Activated T-cell treated with anti-CD3 and anti-CD28 coated beads, Interleukin-2, amount 50 U/mL, for 4 hours (primary cell): ENCODE results near the gene MKX. TPM values are rescaled to one million over a fixed set of nuclear protein-coding genes. Genes with fewer than 3 reads are reported as not detected.

Experiments used
- ATAC-seq, 2 donors: fragments of 200-7000 bp; cut with Tn5 transposase; one replicate each; pipeline ENCODE4 v1.10.0; 2021
- DNase-seq: peaks from one replicate; pipeline ENCODE4 v3.0.0-alpha.2; 2020
- H3K27me3 Mint-ChIP-seq: one replicate; pipeline ENCODE4 v1.8.0; 2021; ENCODE audit warnings: low read depth, mixed read lengths
- H3K36me3 Mint-ChIP-seq: one replicate; pipeline ENCODE4 v1.8.0; 2022; ENCODE audit warnings: mixed read lengths; ENCODE audit not compliant: insufficient read depth
- H3K4me1 Mint-ChIP-seq: one replicate; pipeline ENCODE4 v1.8.0; 2021; ENCODE audit warnings: low read depth, mixed read lengths
- H3K4me3 Mint-ChIP-seq: one replicate; pipeline ENCODE4 v1.8.0; 2021; ENCODE audit warnings: mild to moderate bottlenecking, moderate library complexity, mixed read lengths
- H3K9me3 Mint-ChIP-seq: one replicate; pipeline ENCODE4 v1.8.0; 2021; ENCODE audit warnings: mixed read lengths
- total RNA-seq, 3 donors: library from RNA; stranded (reverse); gene quantifications; one replicate each; pipeline ENCODE4 v1.2.1, GENCODE V29; 2021

MKX gene
- total RNA-seq, 3 donors from 2014 or later, result 0.37 to 0.95 (median 0.38) TPM

- ATAC-seq (no peak), DNase-seq (no peak)
- Mint-ChIP-seq H3K27me3 (peaks cover 60% of the 10 kb centered on the region), H3K9me3 (no peaks in the 10 kb centered on the region), H3K4me3 (peak overlapping the region; percentile 62), H3K36me3 (no peaks in the 10 kb centered on the region), H3K4me1 (peaks cover 36% of the 10 kb centered on the region)
Observed at GRCh38 chr10:27746397-27747095, 927 bp upstream of the MKX start.

- ATAC-seq, result no peak
- Mint-ChIP-seq H3K4me3 (peak overlapping the region; percentile 81), H3K36me3 (no peaks in the 10 kb centered on the region), H3K27me3 (peaks cover 60% of the 10 kb centered on the region), H3K9me3 (no peaks in the 10 kb centered on the region), H3K4me1 (peaks cover 40% of the 10 kb centered on the region)
- DNase-seq, result peak; percentile 8
Observed at GRCh38 chr10:27744802-27745731, 552 bp downstream of the MKX start.

DNA sequence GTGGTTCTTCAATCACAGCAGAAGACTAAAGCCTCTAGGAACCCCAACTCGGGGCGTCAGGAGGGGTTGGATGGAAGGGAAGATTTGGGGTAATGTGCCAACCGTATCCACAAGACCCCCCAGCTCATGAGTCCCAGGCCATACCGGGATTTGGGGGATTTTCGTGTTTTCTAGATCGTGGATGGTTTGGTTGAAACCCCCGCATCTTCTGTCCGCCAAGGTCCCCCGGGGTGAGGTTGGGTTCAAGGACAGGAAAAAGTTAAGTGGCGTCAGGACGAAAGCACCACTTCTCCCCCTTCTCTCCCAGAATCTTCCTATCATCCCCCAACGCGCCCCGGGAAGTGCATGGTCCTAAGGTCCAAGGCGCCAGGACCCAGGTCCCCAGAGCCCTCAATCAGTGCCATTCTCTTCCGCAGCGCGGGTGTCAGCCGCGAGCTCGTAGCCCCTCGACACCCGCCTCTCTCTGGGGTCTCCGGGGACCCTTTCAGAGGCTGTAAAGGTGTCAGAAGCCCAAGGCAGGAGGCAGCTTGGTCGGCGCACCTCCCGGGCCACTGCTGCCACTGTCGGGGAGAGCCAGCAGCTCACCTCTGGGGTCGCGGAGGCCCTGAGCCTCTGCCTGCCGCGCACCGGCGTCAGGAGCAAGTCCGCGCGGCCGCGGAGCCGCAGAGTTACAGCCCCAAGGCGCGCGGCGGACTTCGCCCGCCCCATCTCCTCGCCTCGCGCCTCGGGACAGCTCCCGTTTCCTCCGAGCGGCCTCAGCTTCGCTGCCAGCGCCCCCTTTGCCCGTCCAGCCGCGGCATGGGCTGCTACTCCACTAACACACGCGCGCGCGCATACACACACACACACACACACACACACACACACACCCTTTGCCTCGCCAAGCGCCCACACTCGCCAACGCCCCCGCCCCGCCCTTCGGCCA is 1.5 kb downstream of the MKX start:
- Mint-ChIP-seq H3K36me3 (no peaks in the 10 kb centered on the region), H3K27me3 (peaks cover 58% of the 10 kb centered on the region), H3K4me1 (peaks cover 40% of the 10 kb centered on the region), H3K9me3 (no peaks in the 10 kb centered on the region), H3K4me3 (peak overlapping the region; percentile 81)
- DNase-seq, result peak; percentile 7
- peak in 1 of 2 donors; percentile 0 for ATAC-seq

GRCh38 chr10:27743012-27743876 is 2.4 kb downstream of the MKX start:
- Mint-ChIP-seq H3K4me3 (peak overlapping the region; percentile 81), H3K9me3 (no peaks in the 10 kb centered on the region), H3K27me3 (peaks cover 54% of the 10 kb centered on the region), H3K36me3 (no peaks in the 10 kb centered on the region), H3K4me1 (peaks cover 40% of the 10 kb centered on the region)
- DNase-seq, result peak; percentile 17
- ATAC-seq, result peak in 1 of 2 donors; percentile 23

DNA sequence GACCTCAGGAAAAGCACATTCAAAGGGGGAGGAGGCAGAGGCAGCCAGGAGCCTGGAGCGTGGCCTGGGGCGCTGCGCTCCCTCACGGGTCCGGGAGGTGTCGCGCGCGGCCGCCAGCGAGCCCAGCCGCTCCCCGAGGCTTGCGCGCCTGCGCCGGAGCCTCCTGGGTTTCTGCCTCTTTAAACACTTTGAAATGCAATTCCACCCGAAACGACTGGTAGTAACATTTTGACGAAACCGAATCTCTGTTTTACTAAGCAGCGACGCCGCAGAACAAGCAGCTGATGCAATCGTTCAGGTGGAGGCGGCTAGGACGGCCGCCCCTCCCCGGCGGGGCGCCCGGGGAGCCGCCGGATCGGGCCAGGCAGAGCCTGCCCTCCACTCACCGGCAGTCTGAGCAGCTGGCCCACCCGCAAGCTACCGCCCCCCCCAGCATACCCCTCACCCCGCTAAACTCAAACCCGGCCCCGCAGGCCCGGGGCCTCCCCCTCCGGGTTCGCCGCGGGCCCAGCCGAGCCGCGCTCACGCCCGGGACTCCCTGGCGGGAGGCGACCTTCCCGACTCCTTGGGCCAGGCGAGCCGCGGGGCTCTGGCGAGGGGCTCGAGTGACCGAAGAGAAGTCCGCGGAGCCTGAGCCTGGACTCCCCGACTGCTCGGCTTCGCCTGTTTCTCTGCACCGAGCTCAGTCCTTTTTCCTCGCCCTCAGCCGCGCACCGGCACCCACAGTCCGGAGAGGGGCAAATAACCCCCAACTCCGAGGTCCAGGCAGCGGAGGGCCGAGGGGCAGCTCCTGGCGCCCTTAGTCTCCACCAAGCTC is 3.2 kb downstream of the MKX start:
- ATAC-seq (peak; percentile 86 to 89), DNase-seq (peak; percentile 75)
- peaks cover 40% of the 10 kb centered on the region for H3K4me1 Mint-ChIP-seq
- peaks cover 57% of the 10 kb centered on the region for H3K27me3 Mint-ChIP-seq
- H3K4me3 Mint-ChIP-seq, result peak overlapping the region; percentile 81
- H3K36me3 Mint-ChIP-seq, result no peaks in the 10 kb centered on the region
- H3K9me3 Mint-ChIP-seq, result no peaks in the 10 kb centered on the region

DNA sequence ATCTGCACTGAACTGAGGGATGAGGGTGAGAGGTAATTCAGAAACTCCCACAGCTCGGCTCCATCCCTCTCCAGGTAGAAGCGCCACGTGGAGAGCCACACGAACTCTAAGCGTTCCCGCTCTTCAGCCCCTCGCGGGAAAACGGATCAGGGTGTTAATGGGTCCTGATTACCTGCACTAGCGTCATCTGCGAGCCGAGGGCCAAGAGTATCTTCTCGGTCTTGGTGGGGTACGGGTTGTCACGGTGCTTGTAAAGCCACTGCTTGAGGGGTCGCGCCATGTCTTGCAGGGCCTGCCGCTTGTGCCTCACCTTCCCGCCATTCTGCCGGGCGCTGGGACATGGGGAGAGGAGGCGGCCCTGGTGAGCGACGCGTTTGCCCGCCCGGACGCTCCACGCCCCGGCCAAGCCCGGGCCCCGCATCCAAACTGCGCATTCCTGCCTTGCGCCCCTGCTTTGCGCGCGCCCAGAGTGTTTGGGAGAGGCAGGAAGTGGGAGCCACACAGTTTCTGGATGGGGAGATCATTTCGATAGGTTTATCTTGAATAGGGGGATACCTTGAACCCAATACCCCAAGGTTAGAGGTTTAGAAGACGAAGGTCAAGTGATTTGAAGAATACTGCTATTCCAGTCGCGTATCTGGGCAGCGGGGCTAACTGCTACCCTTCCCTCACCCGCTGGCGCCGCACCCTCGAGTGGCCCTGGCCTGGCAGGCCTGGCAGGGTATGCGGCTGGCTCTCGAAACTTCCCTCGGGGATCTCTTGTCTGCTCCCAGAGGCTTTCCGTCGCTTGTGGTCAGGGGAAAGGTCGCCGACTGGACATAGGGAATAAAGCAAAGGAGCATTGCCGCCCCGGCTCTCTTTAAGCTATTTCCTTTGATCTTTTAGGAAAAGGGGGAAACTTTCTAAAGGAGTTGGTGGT is 4.2 kb downstream of the MKX start:
- DNase-seq, result no peak
- Mint-ChIP-seq H3K36me3 (no peaks in the 10 kb centered on the region), H3K27me3 (peaks cover 55% of the 10 kb centered on the region), H3K4me3 (peak overlapping the region; percentile 64), H3K4me1 (peaks cover 33% of the 10 kb centered on the region), H3K9me3 (no peaks in the 10 kb centered on the region)
- ATAC-seq, result no peak

DNA sequence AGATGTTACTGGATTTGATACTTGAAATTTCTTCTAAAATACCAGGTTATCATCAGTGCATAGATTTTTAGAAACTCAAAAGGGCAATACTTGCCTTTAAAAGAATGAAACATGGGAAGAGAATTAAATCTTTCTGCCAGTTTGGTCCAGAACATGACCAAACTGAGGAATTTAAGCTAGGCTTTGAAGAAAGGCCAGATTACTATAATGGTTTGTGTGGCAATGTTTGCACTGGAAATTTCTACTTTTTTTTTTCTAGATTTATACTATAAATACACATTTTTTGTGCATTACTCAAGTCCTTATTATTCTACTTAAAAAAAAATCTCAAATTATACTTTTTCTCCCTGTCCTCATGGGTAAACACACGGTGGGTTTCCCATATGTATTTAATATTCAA is 9.2 kb downstream of the MKX start:
- no peaks in the 10 kb centered on the region for H3K36me3 Mint-ChIP-seq
- DNase-seq (no peak), ATAC-seq (no peak)
- H3K9me3 Mint-ChIP-seq, result no peaks in the 10 kb centered on the region
- peaks cover 36% of the 10 kb centered on the region for H3K27me3 Mint-ChIP-seq
- no peak overlapping the region for H3K4me3 Mint-ChIP-seq
- peaks cover 3% of the 10 kb centered on the region for H3K4me1 Mint-ChIP-seq

GRCh38 chr10:27730041-27730440 is 15.6 kb downstream of the MKX start:
- DNase-seq (no peak), ATAC-seq (no peak)
- Mint-ChIP-seq H3K27me3 (peaks cover 20% of the 10 kb centered on the region), H3K4me3 (no peak overlapping the region), H3K4me1 (no peaks in the 10 kb centered on the region), H3K36me3 (no peaks in the 10 kb centered on the region), H3K9me3 (no peaks in the 10 kb centered on the region)

DNA sequence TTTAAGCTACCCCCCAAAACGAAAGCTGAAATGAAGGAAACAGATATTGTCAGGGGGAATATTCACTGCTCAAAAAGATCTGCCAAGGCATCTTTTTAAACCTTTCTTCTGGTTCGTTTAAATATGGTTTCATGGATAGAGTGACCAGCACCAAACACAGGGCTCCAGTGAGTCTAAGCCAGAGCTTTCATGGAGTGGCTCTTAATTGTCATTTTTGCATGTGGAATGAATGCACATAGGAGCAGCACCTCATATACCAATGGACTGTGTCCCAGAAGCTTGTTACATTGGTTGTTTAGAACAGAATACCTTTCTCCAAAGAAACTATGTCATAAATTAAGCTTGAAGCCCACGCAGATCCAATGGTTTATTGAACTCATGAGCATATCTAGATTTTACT is 17.3 kb downstream of the MKX start:
- Mint-ChIP-seq H3K4me3 (no peak overlapping the region), H3K9me3 (no peaks in the 10 kb centered on the region), H3K27me3 (peaks cover 19% of the 10 kb centered on the region), H3K4me1 (no peaks in the 10 kb centered on the region), H3K36me3 (no peaks in the 10 kb centered on the region)
- no peak for ATAC-seq
- DNase-seq, result no peak

DNA sequence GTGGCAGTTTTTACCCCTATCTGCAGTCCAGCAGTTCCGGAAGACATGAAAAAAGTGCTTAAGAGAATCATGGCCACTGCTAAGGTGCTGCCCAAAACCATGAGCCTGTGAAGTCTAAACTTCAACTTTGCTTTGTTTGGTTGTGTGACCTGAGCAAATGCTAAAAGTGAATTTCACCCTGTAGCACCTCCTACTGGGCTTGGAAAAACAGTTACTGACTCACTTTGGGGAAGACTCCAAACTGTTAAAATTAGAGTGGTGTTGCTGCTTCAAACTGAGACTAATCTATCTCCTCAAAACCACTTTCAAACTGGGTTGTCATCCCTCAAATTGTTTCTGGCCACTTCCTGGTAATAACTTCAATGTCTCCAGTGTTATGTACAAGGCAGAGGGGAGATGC is 21.3 kb downstream of the MKX start:
- Mint-ChIP-seq H3K4me3 (no peak overlapping the region), H3K27me3 (peaks cover 31% of the 10 kb centered on the region), H3K36me3 (no peaks in the 10 kb centered on the region), H3K9me3 (no peaks in the 10 kb centered on the region), H3K4me1 (no peaks in the 10 kb centered on the region)
- DNase-seq, result no peak
- ATAC-seq, result no peak

GRCh38 chr10:27723436-27723835 is 22.2 kb downstream of the MKX start:
- H3K4me3 Mint-ChIP-seq, result no peak overlapping the region
- H3K27me3 Mint-ChIP-seq, result peaks cover 33% of the 10 kb centered on the region
- H3K4me1 Mint-ChIP-seq, result no peaks in the 10 kb centered on the region
- ATAC-seq (no peak), DNase-seq (no peak)
- no peaks in the 10 kb centered on the region for H3K9me3 Mint-ChIP-seq
- H3K36me3 Mint-ChIP-seq, result no peaks in the 10 kb centered on the region

GRCh38 chr10:27720529-27720928 is 25.1 kb downstream of the MKX start:
- DNase-seq (no peak), ATAC-seq (no peak)
- no peaks in the 10 kb centered on the region for H3K4me1 Mint-ChIP-seq
- no peaks in the 10 kb centered on the region for H3K36me3 Mint-ChIP-seq
- H3K4me3 Mint-ChIP-seq, result no peak overlapping the region
- peaks cover 37% of the 10 kb centered on the region for H3K27me3 Mint-ChIP-seq
- H3K9me3 Mint-ChIP-seq, result no peaks in the 10 kb centered on the region
